Astrocyte (in vitro differentiated cells and primary cell): ENCODE data around the gene TRAF3IP3.

ENCODE experiments used
- EZH2 ChIP-seq: IDR thresholded peaks from 2 replicates; pipeline ENCODE4 v1.6.1; 2012; ENCODE audit warnings: mild to moderate bottlenecking, low read length, inconsistent platforms; ENCODE audit not compliant: insufficient read depth
- TF ChIP-seq, protein P1 (sequence below): IDR thresholded peaks from 2 replicates; pipeline ENCODE4 v1.5.1; 2011; ENCODE audit warnings: low read depth, mild to moderate bottlenecking, inconsistent platforms, low read length, moderate library complexity; ENCODE audit not compliant: insufficient read depth

- TF ChIP-seq, protein P1, sequence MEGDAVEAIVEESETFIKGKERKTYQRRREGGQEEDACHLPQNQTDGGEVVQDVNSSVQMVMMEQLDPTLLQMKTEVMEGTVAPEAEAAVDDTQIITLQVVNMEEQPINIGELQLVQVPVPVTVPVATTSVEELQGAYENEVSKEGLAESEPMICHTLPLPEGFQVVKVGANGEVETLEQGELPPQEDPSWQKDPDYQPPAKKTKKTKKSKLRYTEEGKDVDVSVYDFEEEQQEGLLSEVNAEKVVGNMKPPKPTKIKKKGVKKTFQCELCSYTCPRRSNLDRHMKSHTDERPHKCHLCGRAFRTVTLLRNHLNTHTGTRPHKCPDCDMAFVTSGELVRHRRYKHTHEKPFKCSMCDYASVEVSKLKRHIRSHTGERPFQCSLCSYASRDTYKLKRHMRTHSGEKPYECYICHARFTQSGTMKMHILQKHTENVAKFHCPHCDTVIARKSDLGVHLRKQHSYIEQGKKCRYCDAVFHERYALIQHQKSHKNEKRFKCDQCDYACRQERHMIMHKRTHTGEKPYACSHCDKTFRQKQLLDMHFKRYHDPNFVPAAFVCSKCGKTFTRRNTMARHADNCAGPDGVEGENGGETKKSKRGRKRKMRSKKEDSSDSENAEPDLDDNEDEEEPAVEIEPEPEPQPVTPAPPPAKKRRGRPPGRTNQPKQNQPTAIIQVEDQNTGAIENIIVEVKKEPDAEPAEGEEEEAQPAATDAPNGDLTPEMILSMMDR = no peak
- TF ChIP-seq EZH2 = no peak
Measured at GRCh38 chr1:209807509-209807908, 51.7 kb downstream of the TRAF3IP3 start.
